ENCODE data around the gene REEP2. TPM values are rescaled to one million over a fixed set of nuclear protein-coding genes. Genes with fewer than 3 reads are reported as not detected.

REEP2 gene
- total RNA-seq = 3.0 TPM

GRCh38 chr5:138438724-138439476, at the start of gene REEP2:
TSS of gene REEP2 (plus strand) at chr5:138439057. CDS start at chr5:138439209, 152 bp downstream.

GRCh38 chr5:138465261-138466124, 26.6 kb downstream of the REEP2 start, which contains the start of gene EGR1:
TSS of gene EGR1 (plus strand) at chr5:138465479. CDS start at chr5:138465762, 283 bp downstream.

Small RNA genes lying within 50 kb of the gene (small RNA-seq; reads per million reads assigned to genes)
- not detected for gene AC113403.1 (ENCODE audit: low replicate concordance)

Other genes with a start within 250 kb of the REEP2 start
- 49.3 TPM for gene CDC23, start 225.7 kb upstream of the REEP2 start, total RNA-seq
- 0.93 TPM for gene GFRA3, start 164.4 kb upstream of the REEP2 start, total RNA-seq
- 5.1 TPM for gene CDC25C, start 107.3 kb upstream of the REEP2 start, total RNA-seq
- gene FAM53C, start 100.8 kb upstream of the REEP2 start, total RNA-seq = 29.5 TPM
- gene KDM3B, start 86.4 kb upstream of the REEP2 start, total RNA-seq = 92.5 TPM
- gene EGR1, start 26.4 kb downstream of the REEP2 start, total RNA-seq = 14.7 TPM
- gene ETF1, start 104.2 kb downstream of the REEP2 start, total RNA-seq = 50.7 TPM
- 275 TPM for gene HSPA9, start 136.3 kb downstream of the REEP2 start, total RNA-seq